ENCODE measurements around the gene GJA4.
A peak's percentile ranks its signal among the peaks of the same experiment; 100 is the strongest.

GJA4 gene

DNA sequence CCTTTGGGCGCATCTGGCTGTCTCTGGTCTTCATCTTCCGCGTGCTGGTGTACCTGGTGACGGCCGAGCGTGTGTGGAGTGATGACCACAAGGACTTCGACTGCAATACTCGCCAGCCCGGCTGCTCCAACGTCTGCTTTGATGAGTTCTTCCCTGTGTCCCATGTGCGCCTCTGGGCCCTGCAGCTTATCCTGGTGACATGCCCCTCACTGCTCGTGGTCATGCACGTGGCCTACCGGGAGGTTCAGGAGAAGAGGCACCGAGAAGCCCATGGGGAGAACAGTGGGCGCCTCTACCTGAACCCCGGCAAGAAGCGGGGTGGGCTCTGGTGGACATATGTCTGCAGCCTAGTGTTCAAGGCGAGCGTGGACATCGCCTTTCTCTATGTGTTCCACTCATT lies 35.4 kb upstream of the GJA4 start:
- H2BK120ac ChIP-seq (ENCODE audit: low read depth, low read length), result no peak overlapping the region
- no peak overlapping the region for H3K9ac ChIP-seq (ENCODE audit: low read depth, low read length, poor library complexity)
- H2AK5ac ChIP-seq (ENCODE audit: low read depth, low read length), result no peak overlapping the region
- H3K27ac ChIP-seq (replicated peaks; ENCODE audit: low read length), result no peak overlapping the region
- H3K27me3 ChIP-seq (ENCODE audit: control insufficient read depth in 3 of 3, insufficient read depth in 3 of 3, low read depth in 1 of 3, low read length in 3 of 3), result peaks cover 0 to 28% (median 0%) of the 10 kb centered on the region in 3 experiments
- H3K9me3 ChIP-seq (replicated peaks in 1 of 2; ENCODE audit: control insufficient read depth in 2 of 2, insufficient read depth in 1 of 2, low read depth in 1 of 2, low read length in 2 of 2), result no peaks in the 10 kb centered on the region
- H3K4me3 ChIP-seq (ENCODE audit: low read length in 2 of 2), result no peak overlapping the region
- no peak overlapping the region for H3K4ac ChIP-seq (ENCODE audit: low read length)
- no peak overlapping the region for H3K23ac ChIP-seq (ENCODE audit: low read depth, low read length, poor library complexity)
- H3K79me1 ChIP-seq (ENCODE audit: low read depth, low read length), result no peaks in the 10 kb centered on the region
- H3K18ac ChIP-seq (ENCODE audit: low read length), result no peak overlapping the region
- no peak overlapping the region for H2BK12ac ChIP-seq (ENCODE audit: low read length)
- H2BK15ac ChIP-seq (ENCODE audit: low read length), result no peak overlapping the region
- WGBS, 2 donors (ENCODE audit: extremely low coverage in 2 of 2, insufficient read length in 2 of 2, insufficient replicate concordance in 1 of 2), result no CpG with 5 or more reads among the region's 21 CpGs
- no peak for DNase-seq (ENCODE audit: low spot score)
- H3K14ac ChIP-seq (ENCODE audit: low read length), result no peak overlapping the region
- H4K8ac ChIP-seq (ENCODE audit: low read depth, low read length), result no peak overlapping the region
- H2BK5ac ChIP-seq (ENCODE audit: low read length), result no peak overlapping the region
- H3K4me2 ChIP-seq (ENCODE audit: insufficient read depth, low read length, poor library complexity, severe bottlenecking), result no peak overlapping the region
- H3K36me3 ChIP-seq (replicated peaks in 1 of 2; ENCODE audit: control insufficient read depth in 2 of 2, insufficient read depth in 2 of 2, low read length in 2 of 2), result no peaks in the 10 kb centered on the region
- no peak overlapping the region for H4K91ac ChIP-seq (ENCODE audit: low read depth, low read length, poor library complexity)
- H3K4me1 ChIP-seq (ENCODE audit: control insufficient read depth in 2 of 2, insufficient read depth in 1 of 2, low read depth in 1 of 2, low read length in 2 of 2), result peaks cover 0 to 5% of the 10 kb centered on the region in 2 donors
- H2AFZ ChIP-seq (ENCODE audit: low read length), result no peak overlapping the region

DNA sequence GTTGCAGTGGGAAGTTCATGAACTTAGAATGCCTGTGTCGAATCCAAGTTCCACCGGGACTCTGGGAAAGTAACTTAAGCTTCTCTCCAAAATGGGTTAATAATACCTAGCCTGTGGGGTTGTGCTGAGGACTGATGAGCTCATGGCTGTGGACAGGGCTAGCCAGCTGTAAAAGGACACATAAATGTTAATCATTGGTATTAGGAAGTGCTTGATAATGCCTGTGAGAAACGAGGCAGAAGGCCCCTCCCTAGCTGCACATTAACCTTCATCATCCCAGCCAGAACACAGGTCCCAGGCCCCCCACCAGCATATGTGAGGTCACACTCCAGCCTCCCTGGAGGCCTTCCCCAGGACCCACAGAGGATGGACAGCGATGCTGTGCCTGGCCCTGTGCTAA lies 34.0 kb upstream of the GJA4 start:
- no peak overlapping the region for H2BK120ac ChIP-seq (ENCODE audit: low read depth, low read length)
- peaks cover 0 to 5% of the 10 kb centered on the region in 2 donors for H3K4me1 ChIP-seq (ENCODE audit: control insufficient read depth in 2 of 2, insufficient read depth in 1 of 2, low read depth in 1 of 2, low read length in 2 of 2)
- no peak overlapping the region for H3K4ac ChIP-seq (ENCODE audit: low read length)
- H2AFZ ChIP-seq (ENCODE audit: low read length), result no peak overlapping the region
- H2BK5ac ChIP-seq (ENCODE audit: low read length), result no peak overlapping the region
- no peak overlapping the region for H2AK5ac ChIP-seq (ENCODE audit: low read depth, low read length)
- H3K4me3 ChIP-seq (ENCODE audit: low read length in 2 of 2), result no peak overlapping the region
- no peak overlapping the region for H3K14ac ChIP-seq (ENCODE audit: low read length)
- no peak overlapping the region for H3K23ac ChIP-seq (ENCODE audit: low read depth, low read length, poor library complexity)
- no peaks in the 10 kb centered on the region for H3K9me3 ChIP-seq (replicated peaks in 1 of 2; ENCODE audit: control insufficient read depth in 2 of 2, insufficient read depth in 1 of 2, low read depth in 1 of 2, low read length in 2 of 2)
- no peak overlapping the region for H4K91ac ChIP-seq (ENCODE audit: low read depth, low read length, poor library complexity)
- H3K36me3 ChIP-seq (replicated peaks in 1 of 2; ENCODE audit: control insufficient read depth in 2 of 2, insufficient read depth in 2 of 2, low read length in 2 of 2), result no peaks in the 10 kb centered on the region
- H3K27me3 ChIP-seq (ENCODE audit: control insufficient read depth in 3 of 3, insufficient read depth in 3 of 3, low read depth in 1 of 3, low read length in 3 of 3), result peaks cover 0 to 19% (median 0%) of the 10 kb centered on the region in 3 experiments
- no peak overlapping the region for H3K18ac ChIP-seq (ENCODE audit: low read length)
- no peak overlapping the region for H2BK12ac ChIP-seq (ENCODE audit: low read length)
- no peak overlapping the region for H3K4me2 ChIP-seq (ENCODE audit: insufficient read depth, low read length, poor library complexity, severe bottlenecking)
- no peak for DNase-seq (ENCODE audit: low spot score)
- H3K79me1 ChIP-seq (ENCODE audit: low read depth, low read length), result no peaks in the 10 kb centered on the region
- no peak overlapping the region for H2BK15ac ChIP-seq (ENCODE audit: low read length)
- no CpG with 5 or more reads among the region's 4 CpGs for WGBS, 2 donors (ENCODE audit: extremely low coverage in 2 of 2, insufficient read length in 2 of 2, insufficient replicate concordance in 1 of 2)
- no peak overlapping the region for H4K8ac ChIP-seq (ENCODE audit: low read depth, low read length)
- no peak overlapping the region for H3K9ac ChIP-seq (ENCODE audit: low read depth, low read length, poor library complexity)
- H3K27ac ChIP-seq (replicated peaks; ENCODE audit: low read length), result no peak overlapping the region

DNA sequence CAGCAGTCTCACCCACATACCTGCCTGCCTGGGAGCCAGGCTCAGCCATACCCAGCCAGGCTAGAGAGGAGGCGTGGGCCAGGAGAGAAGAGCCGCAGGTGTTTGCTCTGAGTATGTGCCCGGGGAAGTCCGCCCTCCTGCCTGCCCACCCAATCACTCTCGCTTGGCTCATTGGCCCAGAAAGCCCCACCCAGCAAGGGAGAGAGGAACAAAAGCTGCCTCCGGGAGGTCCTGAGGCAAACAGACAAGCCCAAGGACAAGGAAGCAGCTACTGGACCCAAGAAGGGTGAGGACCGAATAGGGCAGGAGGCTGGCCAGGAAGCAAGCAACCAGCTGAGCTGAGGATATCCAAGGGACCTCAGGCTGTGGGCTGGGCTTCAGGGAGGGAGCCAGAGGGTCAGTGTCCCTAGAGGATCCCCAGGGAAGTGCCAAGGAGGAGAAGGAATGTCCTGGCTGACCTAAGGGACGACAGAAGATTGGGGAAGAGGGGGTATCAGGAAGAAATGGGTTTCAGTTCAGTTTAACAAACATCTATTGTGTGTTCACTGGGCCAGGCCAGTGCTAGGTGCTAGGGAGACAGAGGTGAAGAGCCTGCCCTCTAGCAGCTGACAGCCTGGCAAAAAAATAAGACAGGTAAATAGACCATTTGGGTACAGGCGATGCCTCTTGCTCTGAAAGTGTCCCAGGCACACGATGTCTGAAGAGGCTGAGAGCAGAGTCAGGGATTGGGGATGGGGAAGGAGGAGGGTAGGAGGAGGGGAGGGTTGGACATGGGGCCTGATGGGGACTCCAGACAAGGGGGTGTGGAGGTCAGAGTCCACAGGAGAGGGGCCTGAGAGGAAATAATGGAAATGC lies 33.1 kb upstream of the GJA4 start, which contains the start of gene GJB4:
TSS of gene GJB4 (plus strand) at position 238 of the 855 bp plus-strand sequence. CDS start 1,515 bp downstream, outside the sequence.
- no peak within 1 kb of the TSS for H4K91ac ChIP-seq (ENCODE audit: low read depth, low read length, poor library complexity)
- H3K36me3 ChIP-seq (replicated peaks in 1 of 2; ENCODE audit: control insufficient read depth in 2 of 2, insufficient read depth in 2 of 2, low read length in 2 of 2), result no peaks in the 10 kb centered on the region
- H2BK5ac ChIP-seq (ENCODE audit: low read length), result no peak within 1 kb of the TSS
- H3K79me1 ChIP-seq (ENCODE audit: low read depth, low read length), result no peaks in the 10 kb centered on the region
- H3K9ac ChIP-seq (ENCODE audit: low read depth, low read length, poor library complexity), result no peak within 1 kb of the TSS
- no peak within 1 kb of the TSS for H4K8ac ChIP-seq (ENCODE audit: low read depth, low read length)
- H3K4me2 ChIP-seq (ENCODE audit: insufficient read depth, low read length, poor library complexity, severe bottlenecking), result no peak within 1 kb of the TSS
- H3K27ac ChIP-seq (replicated peaks; ENCODE audit: low read length), result no peak within 1 kb of the TSS
- no peak within 1 kb of the TSS for H2BK120ac ChIP-seq (ENCODE audit: low read depth, low read length)
- H2AK5ac ChIP-seq (ENCODE audit: low read depth, low read length), result peak within 1 kb of the TSS; percentile 38
- WGBS, 2 donors (ENCODE audit: extremely low coverage in 2 of 2, insufficient read length in 2 of 2, insufficient replicate concordance in 1 of 2), result no CpG with 5 or more reads among the region's 10 CpGs
- H2BK15ac ChIP-seq (ENCODE audit: low read length), result no peak within 1 kb of the TSS
- H3K4me1 ChIP-seq (ENCODE audit: control insufficient read depth in 2 of 2, insufficient read depth in 1 of 2, low read depth in 1 of 2, low read length in 2 of 2), result peaks cover 0 to 2% of the 10 kb centered on the region in 2 donors
- H3K4ac ChIP-seq (ENCODE audit: low read length), result no peak within 1 kb of the TSS
- no peak within 1 kb of the TSS for H3K4me3 ChIP-seq (ENCODE audit: low read length in 2 of 2)
- DNase-seq (ENCODE audit: low spot score), result no peak
- H3K27me3 ChIP-seq (ENCODE audit: control insufficient read depth in 3 of 3, insufficient read depth in 3 of 3, low read depth in 1 of 3, low read length in 3 of 3), result peaks cover 0 to 15% (median 0%) of the 10 kb centered on the region in 3 experiments
- peak within 1 kb of the TSS; percentile 65 for H3K18ac ChIP-seq (ENCODE audit: low read length)
- H3K9me3 ChIP-seq (replicated peaks in 1 of 2; ENCODE audit: control insufficient read depth in 2 of 2, insufficient read depth in 1 of 2, low read depth in 1 of 2, low read length in 2 of 2), result no peaks in the 10 kb centered on the region
- no peak within 1 kb of the TSS for H3K14ac ChIP-seq (ENCODE audit: low read length)
- no peak within 1 kb of the TSS for H2BK12ac ChIP-seq (ENCODE audit: low read length)
- H3K23ac ChIP-seq (ENCODE audit: low read depth, low read length, poor library complexity), result peak within 1 kb of the TSS; percentile 14
- no peak within 1 kb of the TSS for H2AFZ ChIP-seq (ENCODE audit: low read length)

DNA sequence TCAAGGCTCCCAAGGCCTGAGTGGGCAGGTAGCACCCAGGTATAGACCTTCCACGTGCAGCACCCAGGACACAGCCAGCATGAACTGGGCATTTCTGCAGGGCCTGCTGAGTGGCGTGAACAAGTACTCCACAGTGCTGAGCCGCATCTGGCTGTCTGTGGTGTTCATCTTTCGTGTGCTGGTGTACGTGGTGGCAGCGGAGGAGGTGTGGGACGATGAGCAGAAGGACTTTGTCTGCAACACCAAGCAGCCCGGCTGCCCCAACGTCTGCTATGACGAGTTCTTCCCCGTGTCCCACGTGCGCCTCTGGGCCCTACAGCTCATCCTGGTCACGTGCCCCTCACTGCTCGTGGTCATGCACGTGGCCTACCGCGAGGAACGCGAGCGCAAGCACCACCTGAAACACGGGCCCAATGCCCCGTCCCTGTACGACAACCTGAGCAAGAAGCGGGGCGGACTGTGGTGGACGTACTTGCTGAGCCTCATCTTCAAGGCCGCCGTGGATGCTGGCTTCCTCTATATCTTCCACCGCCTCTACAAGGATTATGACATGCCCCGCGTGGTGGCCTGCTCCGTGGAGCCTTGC lies 31.5 kb upstream of the GJA4 start:
- no peak overlapping the region for H3K14ac ChIP-seq (ENCODE audit: low read length)
- H2AFZ ChIP-seq (ENCODE audit: low read length), result no peak overlapping the region
- no peak overlapping the region for H2BK120ac ChIP-seq (ENCODE audit: low read depth, low read length)
- H4K8ac ChIP-seq (ENCODE audit: low read depth, low read length), result no peak overlapping the region
- no peak overlapping the region for H2BK15ac ChIP-seq (ENCODE audit: low read length)
- peak overlapping the region; percentile 58 for H3K23ac ChIP-seq (ENCODE audit: low read depth, low read length, poor library complexity)
- no peak overlapping the region for H3K27ac ChIP-seq (replicated peaks; ENCODE audit: low read length)
- no CpG with 5 or more reads among the region's 33 CpGs for WGBS, 2 donors (ENCODE audit: extremely low coverage in 2 of 2, insufficient read length in 2 of 2, insufficient replicate concordance in 1 of 2)
- H3K9me3 ChIP-seq (replicated peaks in 1 of 2; ENCODE audit: control insufficient read depth in 2 of 2, insufficient read depth in 1 of 2, low read depth in 1 of 2, low read length in 2 of 2), result no peaks in the 10 kb centered on the region
- no peaks in the 10 kb centered on the region for H3K79me1 ChIP-seq (ENCODE audit: low read depth, low read length)
- H3K36me3 ChIP-seq (replicated peaks in 1 of 2; ENCODE audit: control insufficient read depth in 2 of 2, insufficient read depth in 2 of 2, low read length in 2 of 2), result no peaks in the 10 kb centered on the region
- no peak overlapping the region for H2BK5ac ChIP-seq (ENCODE audit: low read length)
- H4K91ac ChIP-seq (ENCODE audit: low read depth, low read length, poor library complexity), result no peak overlapping the region
- H2BK12ac ChIP-seq (ENCODE audit: low read length), result no peak overlapping the region
- H3K18ac ChIP-seq (ENCODE audit: low read length), result peak overlapping the region; percentile 54
- peaks cover 0 to 2% of the 10 kb centered on the region in 2 donors for H3K4me1 ChIP-seq (ENCODE audit: control insufficient read depth in 2 of 2, insufficient read depth in 1 of 2, low read depth in 1 of 2, low read length in 2 of 2)
- H3K27me3 ChIP-seq (ENCODE audit: control insufficient read depth in 3 of 3, insufficient read depth in 3 of 3, low read depth in 1 of 3, low read length in 3 of 3), result peaks cover 0 to 10% (median 0%) of the 10 kb centered on the region in 3 experiments
- no peak overlapping the region for H3K4ac ChIP-seq (ENCODE audit: low read length)
- peak overlapping the region; percentile 51 for H2AK5ac ChIP-seq (ENCODE audit: low read depth, low read length)
- DNase-seq (ENCODE audit: low spot score), result no peak
- peak overlapping the region; percentile 53 for H3K9ac ChIP-seq (ENCODE audit: low read depth, low read length, poor library complexity)
- H3K4me3 ChIP-seq (ENCODE audit: low read length in 2 of 2), result peak overlapping the region in 1 of 2 donors; percentile 29
- no peak overlapping the region for H3K4me2 ChIP-seq (ENCODE audit: insufficient read depth, low read length, poor library complexity, severe bottlenecking)

Measured in neuronal stem cell (in vitro differentiated cells).